ENCODE measurements around the gene OARD1.

Gene OARD1

DNA sequence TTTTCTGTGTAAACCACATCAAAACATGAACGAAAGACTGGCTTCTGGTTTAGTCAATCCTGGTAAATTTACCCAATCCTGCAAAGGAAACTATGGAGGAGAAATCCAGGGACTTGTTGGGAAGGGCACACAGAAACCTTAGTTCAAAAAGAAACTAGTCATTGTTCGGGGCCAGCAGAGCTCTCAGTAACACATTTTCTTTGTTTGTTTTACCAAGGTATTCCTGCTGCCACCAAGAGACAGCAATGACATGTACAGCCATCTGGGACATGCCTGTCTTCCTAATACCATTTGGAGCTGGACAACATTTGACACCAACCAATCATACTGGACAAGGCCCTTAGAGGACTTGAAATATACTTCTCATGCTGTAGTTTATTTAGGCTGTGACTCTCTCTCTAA, 8.3 kb downstream of the OARD1 start:
- no peaks in the 10 kb centered on the region for H3F3A ChIP-seq (ENCODE audit: insufficient read depth, low read length)
- no peaks in the 10 kb centered on the region for H3K79me2 ChIP-seq (ENCODE audit: low read length)
- no peaks in the 10 kb centered on the region for H3K27me3 ChIP-seq (replicated peaks; ENCODE audit: insufficient read depth, low read length)
- no peak overlapping the region for H3K9ac ChIP-seq (ENCODE audit: low read length)
- H3K4me2 ChIP-seq (ENCODE audit: low read depth, low read length), result no peak overlapping the region
- TF ChIP-seq EZH2 (optimal IDR thresholded peaks at IDR 0.05; ENCODE audit: low read depth, low read length) (no peak), EZH2phosphoT487 (IDR thresholded peaks at IDR 0.05; ENCODE audit: low read length) (no peak)
- TF ChIP-seq, protein P1, sequence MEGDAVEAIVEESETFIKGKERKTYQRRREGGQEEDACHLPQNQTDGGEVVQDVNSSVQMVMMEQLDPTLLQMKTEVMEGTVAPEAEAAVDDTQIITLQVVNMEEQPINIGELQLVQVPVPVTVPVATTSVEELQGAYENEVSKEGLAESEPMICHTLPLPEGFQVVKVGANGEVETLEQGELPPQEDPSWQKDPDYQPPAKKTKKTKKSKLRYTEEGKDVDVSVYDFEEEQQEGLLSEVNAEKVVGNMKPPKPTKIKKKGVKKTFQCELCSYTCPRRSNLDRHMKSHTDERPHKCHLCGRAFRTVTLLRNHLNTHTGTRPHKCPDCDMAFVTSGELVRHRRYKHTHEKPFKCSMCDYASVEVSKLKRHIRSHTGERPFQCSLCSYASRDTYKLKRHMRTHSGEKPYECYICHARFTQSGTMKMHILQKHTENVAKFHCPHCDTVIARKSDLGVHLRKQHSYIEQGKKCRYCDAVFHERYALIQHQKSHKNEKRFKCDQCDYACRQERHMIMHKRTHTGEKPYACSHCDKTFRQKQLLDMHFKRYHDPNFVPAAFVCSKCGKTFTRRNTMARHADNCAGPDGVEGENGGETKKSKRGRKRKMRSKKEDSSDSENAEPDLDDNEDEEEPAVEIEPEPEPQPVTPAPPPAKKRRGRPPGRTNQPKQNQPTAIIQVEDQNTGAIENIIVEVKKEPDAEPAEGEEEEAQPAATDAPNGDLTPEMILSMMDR (IDR thresholded peaks at IDR 0.05; ENCODE audit: low read length), result no peak
- no peak overlapping the region for H3K4me3 ChIP-seq (ENCODE audit: low read length)
- H3K9me3 ChIP-seq (replicated peaks; ENCODE audit: insufficient read depth, low read length), result no peaks in the 10 kb centered on the region
- H3K36me3 ChIP-seq (replicated peaks; ENCODE audit: insufficient read depth, low read length), result no peaks in the 10 kb centered on the region
- no peak overlapping the region for H3K27ac ChIP-seq (ENCODE audit: low read length)
- H3K4me1 ChIP-seq (ENCODE audit: low read length), result peaks cover 14% of the 10 kb centered on the region
- no peak overlapping the region for H2AFZ ChIP-seq (ENCODE audit: low read length)
- DNase-seq, result no peak
- H4K20me1 ChIP-seq (ENCODE audit: insufficient read depth, low read length), result no peaks in the 10 kb centered on the region
- H3K9me2 ChIP-seq (replicated peaks; ENCODE audit: insufficient read depth, low read length), result no peaks in the 10 kb centered on the region

DNA sequence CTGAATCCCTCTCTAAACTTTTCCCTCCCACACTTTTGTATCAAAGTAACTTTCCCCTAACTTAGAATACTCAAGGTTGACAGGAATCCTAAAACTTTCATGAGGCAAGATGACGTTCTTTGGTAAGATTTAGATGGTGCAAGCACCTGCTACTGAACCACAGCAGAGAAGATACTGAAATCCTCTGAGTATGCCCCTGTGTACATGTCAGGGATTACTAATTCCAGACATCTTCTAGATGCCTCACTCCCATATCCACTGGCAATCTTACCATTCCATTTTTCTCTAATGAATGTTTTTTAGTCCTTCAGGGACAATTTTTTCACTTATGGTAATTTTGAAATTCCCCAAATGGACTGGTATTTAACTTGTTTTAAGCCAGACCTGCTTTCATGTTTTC, 10.1 kb downstream of the OARD1 start:
- no peaks in the 10 kb centered on the region for H4K20me1 ChIP-seq (ENCODE audit: insufficient read depth, low read length)
- TF ChIP-seq, protein P1 (IDR thresholded peaks at IDR 0.05; ENCODE audit: low read length), result no peak
- TF ChIP-seq EZH2phosphoT487 (IDR thresholded peaks at IDR 0.05; ENCODE audit: low read length), result no peak
- TF ChIP-seq EZH2 (optimal IDR thresholded peaks at IDR 0.05; ENCODE audit: low read depth, low read length), result no peak
- H3K79me2 ChIP-seq (ENCODE audit: low read length), result no peaks in the 10 kb centered on the region
- H2AFZ ChIP-seq (ENCODE audit: low read length), result no peak overlapping the region
- H3K4me1 ChIP-seq (ENCODE audit: low read length), result peaks cover 14% of the 10 kb centered on the region
- no peaks in the 10 kb centered on the region for H3K27me3 ChIP-seq (replicated peaks; ENCODE audit: insufficient read depth, low read length)
- no peaks in the 10 kb centered on the region for H3F3A ChIP-seq (ENCODE audit: insufficient read depth, low read length)
- no peak overlapping the region for H3K27ac ChIP-seq (ENCODE audit: low read length)
- no peaks in the 10 kb centered on the region for H3K9me3 ChIP-seq (replicated peaks; ENCODE audit: insufficient read depth, low read length)
- no peaks in the 10 kb centered on the region for H3K36me3 ChIP-seq (replicated peaks; ENCODE audit: insufficient read depth, low read length)
- DNase-seq, result no peak
- H3K9me2 ChIP-seq (replicated peaks; ENCODE audit: insufficient read depth, low read length), result no peaks in the 10 kb centered on the region
- H3K4me2 ChIP-seq (ENCODE audit: low read depth, low read length), result no peak overlapping the region
- H3K4me3 ChIP-seq (ENCODE audit: low read length), result no peak overlapping the region
- H3K9ac ChIP-seq (ENCODE audit: low read length), result no peak overlapping the region

- Histone ChIP-seq H3K79me2 (ENCODE audit: low read length) (no peaks in the 10 kb centered on the region), H3K4me1 (ENCODE audit: low read length) (peaks cover 11% of the 10 kb centered on the region), H3K27ac (ENCODE audit: low read length) (no peak overlapping the region), H3K9ac (ENCODE audit: low read length) (no peak overlapping the region), H2AFZ (ENCODE audit: low read length) (no peak overlapping the region), H3K4me2 (ENCODE audit: low read depth, low read length) (no peak overlapping the region), H3K9me3 (replicated peaks; ENCODE audit: insufficient read depth, low read length) (no peaks in the 10 kb centered on the region), H3K9me2 (replicated peaks; ENCODE audit: insufficient read depth, low read length) (no peaks in the 10 kb centered on the region), H3K36me3 (replicated peaks; ENCODE audit: insufficient read depth, low read length) (no peaks in the 10 kb centered on the region), H3K27me3 (replicated peaks; ENCODE audit: insufficient read depth, low read length) (no peaks in the 10 kb centered on the region), H4K20me1 (ENCODE audit: insufficient read depth, low read length) (no peaks in the 10 kb centered on the region), H3K4me3 (ENCODE audit: low read length) (no peak overlapping the region), H3F3A (ENCODE audit: insufficient read depth, low read length) (no peaks in the 10 kb centered on the region)
- no peak for DNase-seq
- TF ChIP-seq EZH2 (optimal IDR thresholded peaks at IDR 0.05; ENCODE audit: low read depth, low read length) (no peak), EZH2phosphoT487 (IDR thresholded peaks at IDR 0.05; ENCODE audit: low read length) (no peak)
- TF ChIP-seq, protein P1 (IDR thresholded peaks at IDR 0.05; ENCODE audit: low read length), result no peak
Observed at GRCh38 chr6:41061196-41061726, 10.9 kb downstream of the OARD1 start.

Measured in MM.1S (cell line).